ENCODE results near the gene NDP.
A peak's percentile ranks its signal among the peaks of the same experiment; 100 is the strongest.

Gene NDP, protein sequence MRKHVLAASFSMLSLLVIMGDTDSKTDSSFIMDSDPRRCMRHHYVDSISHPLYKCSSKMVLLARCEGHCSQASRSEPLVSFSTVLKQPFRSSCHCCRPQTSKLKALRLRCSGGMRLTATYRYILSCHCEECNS

GRCh38 chrX:43973249-43974099 lies at the start of gene NDP:
NDP (minus strand) TSS chrX:43973390; CDS start chrX:43958645, 14,745 bp downstream.
- DNase-seq: no peak

- no peak for DNase-seq
Measured at GRCh38 chrX:44022964-44023363, 49.8 kb upstream of the NDP start.

DNA sequence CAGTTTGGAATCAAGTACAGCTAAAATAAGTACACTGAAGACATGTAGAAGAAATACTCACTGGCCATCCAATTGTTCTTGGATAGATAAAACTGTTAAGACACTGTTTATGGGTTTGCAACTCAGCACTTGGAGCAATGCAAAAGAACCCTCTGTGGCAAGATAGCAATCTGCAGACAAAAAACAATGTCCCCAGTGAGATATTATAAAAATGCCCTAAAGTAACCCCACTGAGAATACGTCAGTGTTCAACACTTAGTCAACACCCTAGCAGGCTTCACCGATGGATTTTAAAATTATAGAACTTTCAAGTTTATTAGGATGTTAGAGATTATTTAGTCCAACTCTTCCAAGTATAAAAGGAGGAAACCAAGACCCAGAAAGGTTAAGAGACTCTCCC lies 47.5 kb upstream of the NDP start:
- no peak for DNase-seq

DNA sequence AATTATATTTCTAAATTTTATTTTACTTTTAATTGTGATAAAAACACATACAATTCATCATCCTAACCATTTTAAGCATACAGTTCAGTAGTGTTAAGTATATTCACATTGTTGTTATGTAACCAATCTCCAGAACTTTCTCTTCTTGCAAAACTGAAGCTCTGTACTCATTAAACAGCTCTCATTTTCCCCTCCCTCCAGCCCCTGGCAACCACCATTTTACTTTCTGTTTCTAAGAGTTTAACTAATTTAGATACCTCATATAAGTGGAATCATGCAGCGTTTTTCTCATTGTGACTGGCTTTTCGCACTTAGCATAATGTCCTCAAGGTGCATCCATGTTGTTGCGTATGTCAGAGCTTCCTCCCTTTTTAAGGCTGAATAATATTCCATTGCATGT lies 46.7 kb upstream of the NDP start:
- no peak for DNase-seq

DNA sequence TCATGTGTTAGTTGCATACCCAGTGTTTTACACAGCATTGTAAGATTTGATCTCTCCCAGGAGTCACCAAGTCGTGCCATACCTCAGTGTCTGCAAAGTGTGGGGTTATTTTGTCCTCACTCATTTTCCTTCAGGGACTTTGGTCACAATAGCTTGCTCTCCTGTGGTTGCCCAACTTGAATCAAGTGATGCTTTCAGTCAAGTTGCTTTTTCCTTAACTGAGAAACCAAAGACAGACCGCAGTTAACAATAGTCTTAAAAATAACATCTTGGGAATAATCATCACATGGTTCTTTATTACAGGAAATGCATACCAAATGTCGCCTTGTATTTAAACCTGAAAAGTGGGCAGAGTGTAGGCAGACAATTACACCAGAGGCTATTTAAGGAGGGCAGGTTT lies 44.5 kb upstream of the NDP start:
- DNase-seq: no peak

DNA sequence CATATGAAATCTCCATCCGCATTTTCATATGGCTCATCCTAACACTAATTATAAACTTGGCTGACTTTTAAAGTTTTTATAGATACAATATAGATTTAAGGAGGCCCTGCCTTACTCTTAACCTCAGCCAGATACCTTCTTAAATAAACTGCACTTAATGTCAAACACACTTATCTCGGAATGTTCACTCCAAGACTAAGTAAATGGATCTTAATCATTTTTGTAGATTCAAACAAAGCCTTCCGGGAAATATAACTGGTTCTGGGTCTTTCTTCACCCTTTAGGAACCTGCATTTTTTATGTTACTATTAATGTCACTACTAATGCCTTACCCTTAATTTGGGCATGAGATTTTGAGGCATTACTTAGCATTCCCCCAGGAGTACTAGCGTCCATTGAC lies 43.7 kb upstream of the NDP start:
- DNase-seq: no peak

- peak; percentile 66 for DNase-seq
Measured at GRCh38 chrX:44012484-44013096, 39.4 kb upstream of the NDP start.

GRCh38 chrX:44011506-44011905 lies 38.3 kb upstream of the NDP start:
- no peak for DNase-seq

DNA sequence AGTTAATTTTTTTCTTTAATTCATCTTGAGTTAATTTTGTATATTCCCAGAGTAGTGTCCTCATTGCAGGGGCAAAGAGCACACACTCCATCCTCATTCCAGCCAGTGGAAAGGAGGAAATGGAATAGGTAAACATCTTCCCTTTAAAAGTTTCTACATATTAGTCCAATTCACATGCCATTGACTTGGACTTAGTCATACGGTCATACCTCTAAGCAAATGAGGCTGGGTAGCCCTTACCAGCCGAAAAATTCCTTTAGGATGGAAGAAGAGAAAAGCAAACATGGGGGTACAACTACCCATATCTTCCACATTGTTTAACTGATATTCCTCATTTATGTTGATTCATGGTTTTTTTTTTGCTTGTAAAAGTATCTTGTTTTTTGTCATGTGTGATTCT lies 37.4 kb upstream of the NDP start:
- DNase-seq: no peak

- no peak for DNase-seq
Measured at GRCh38 chrX:44006081-44006480, 32.9 kb upstream of the NDP start.

GRCh38 chrX:44003975-44004374 lies 30.8 kb upstream of the NDP start:
- DNase-seq: no peak

GRCh38 chrX:44002567-44002966 lies 29.4 kb upstream of the NDP start:
- no peak for DNase-seq

- no peak for DNase-seq
Measured at GRCh38 chrX:43998374-43998773, 25.2 kb upstream of the NDP start.

GRCh38 chrX:43996491-43996890 lies 23.3 kb upstream of the NDP start:
- DNase-seq: no peak

- no peak for DNase-seq
Measured at GRCh38 chrX:43986083-43986482, 12.9 kb upstream of the NDP start.

DNA sequence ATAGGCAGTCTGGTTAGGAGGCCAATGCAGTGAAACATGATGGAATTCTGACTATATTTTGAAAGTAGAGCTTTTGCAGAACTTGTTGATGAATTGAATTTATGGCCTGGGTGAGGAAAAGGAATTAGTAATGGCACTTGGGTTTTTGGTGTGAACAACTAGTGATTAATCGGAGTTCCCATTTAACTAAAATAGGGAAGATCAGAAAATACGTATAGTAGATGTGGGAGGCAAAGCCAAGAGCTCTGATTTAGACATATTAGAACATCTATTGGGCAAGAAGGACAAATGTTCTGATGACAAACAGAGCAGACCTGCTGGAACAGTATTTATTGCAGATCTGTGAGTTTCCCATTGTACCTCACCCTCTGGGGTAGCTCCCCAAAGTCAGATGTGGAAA lies 12.3 kb upstream of the NDP start:
- DNase-seq: no peak

DNA sequence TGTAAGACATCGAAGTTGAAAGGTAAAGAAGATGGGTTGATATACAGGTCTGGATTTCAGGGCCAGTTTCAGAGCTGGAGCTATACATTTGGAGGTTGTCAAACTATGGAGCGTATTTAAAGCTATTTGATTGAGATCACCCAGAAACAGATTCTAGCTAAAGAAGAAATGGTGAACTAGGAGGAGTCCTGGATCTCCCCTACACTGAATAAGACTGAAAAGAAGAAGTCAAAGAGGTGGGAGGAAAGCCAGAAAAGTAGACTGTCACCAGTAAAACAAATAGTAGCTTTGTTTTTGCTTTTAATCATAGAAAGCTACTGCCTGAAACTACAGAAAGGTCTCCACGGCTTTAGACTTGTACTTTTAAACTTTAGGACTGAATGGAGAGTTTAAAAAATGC lies 5.0 kb upstream of the NDP start:
- DNase-seq: no peak

- no peak for DNase-seq
Measured at GRCh38 chrX:43976205-43976604, 3.0 kb upstream of the NDP start.

DNA sequence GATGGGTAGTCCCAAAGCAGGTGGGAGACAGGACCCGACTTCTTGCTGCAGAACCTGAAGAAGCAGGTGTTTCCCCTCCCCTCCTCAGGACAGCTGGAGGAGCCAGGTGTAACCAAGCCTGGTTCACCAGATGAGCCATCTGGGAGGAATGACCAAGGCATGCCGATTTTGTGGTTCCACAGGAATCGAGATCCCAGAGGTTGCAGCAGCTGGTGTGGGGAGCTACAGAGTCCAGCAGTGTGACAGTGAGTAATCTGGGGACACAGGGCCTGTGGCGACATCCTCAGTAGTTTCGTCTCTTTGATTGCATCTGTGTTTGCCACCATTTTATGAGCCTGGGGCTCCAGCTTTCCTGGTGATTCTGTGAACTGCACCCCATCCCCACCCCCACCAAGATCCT lies 2.6 kb upstream of the NDP start:
- no peak for DNase-seq

GRCh38 chrX:43974741-43975465 lies 1.7 kb upstream of the NDP start:
- DNase-seq: no peak

DNA sequence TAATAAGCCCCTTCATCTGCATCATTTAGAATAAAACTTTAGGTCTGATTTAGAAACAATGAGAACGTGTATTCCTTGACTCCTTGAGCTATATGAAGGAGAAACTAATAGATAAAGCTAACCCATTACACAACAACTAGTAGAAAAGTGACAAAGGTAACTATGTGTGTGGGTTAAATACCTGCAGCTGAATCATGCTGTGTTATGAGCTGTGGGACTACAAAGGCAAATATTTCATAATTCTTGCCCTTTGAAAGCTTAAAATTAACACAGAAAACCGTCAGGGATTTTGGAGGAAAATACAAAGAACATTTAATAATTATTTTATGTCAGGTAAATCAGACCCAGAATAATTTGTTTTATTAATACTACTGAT lies 898 bp upstream of the NDP start:
- no peak for DNase-seq

GRCh38 chrX:43971966-43972961 lies 926 bp downstream of the NDP start:
- no peak for DNase-seq
